Activated CD4-positive, CD25-positive, alpha-beta regulatory T cell treated with anti-CD3 and anti-CD28 coated beads, Interleukin-2, amount 50 U/mL, for 24 hours (primary cell): Measurements from ENCODE around the gene TMEM255B.
"Not testable (repeated sequence)": the region's sequence is repeated elsewhere in the genome, so short reads cannot be mapped to it uniquely, and the experiment has no call there.

Experiments
- ATAC-seq, 2 donors: fragments of 150-1000 bp; cut with Tn5 transposase; one replicate each; pipeline ENCODE4 v1.10.0; 2021; ENCODE audit warnings: mild to moderate bottlenecking in 1 of 2, moderate library complexity in 1 of 2

Gene TMEM255B

GRCh38 chr13:113758651-113759524 is at the start of gene TMEM255B:
TSS of gene TMEM255B (plus strand) at chr13:113759226. CDS start at chr13:113759270, 44 bp downstream.
- ATAC-seq: peak; percentile 90 to 94

- no peak for ATAC-seq
Measured at GRCh38 chr13:113722921-113723320, 36.1 kb upstream of the TMEM255B start.

- ATAC-seq: no peak
Measured at GRCh38 chr13:113723410-113724015, 35.5 kb upstream of the TMEM255B start.

- ATAC-seq: no peak
Measured at GRCh38 chr13:113724016-113724758, 34.8 kb upstream of the TMEM255B start.

GRCh38 chr13:113724780-113725315 is 34.2 kb upstream of the TMEM255B start:
- peak; percentile 92 to 94 for ATAC-seq

- not testable (repeated sequence) for ATAC-seq
Measured at GRCh38 chr13:113725329-113726105, 33.5 kb upstream of the TMEM255B start.

GRCh38 chr13:113726106-113726821 is 32.8 kb upstream of the TMEM255B start:
- ATAC-seq: peak in 1 of 2 donors; percentile 18

GRCh38 chr13:113726961-113727411 is 32.0 kb upstream of the TMEM255B start:
- ATAC-seq: no peak

GRCh38 chr13:113728571-113729054 is 30.4 kb upstream of the TMEM255B start:
- ATAC-seq: no peak

- ATAC-seq: no peak
Measured at GRCh38 chr13:113729187-113730019, 29.6 kb upstream of the TMEM255B start.

- no peak for ATAC-seq
Measured at GRCh38 chr13:113730258-113730691, 28.8 kb upstream of the TMEM255B start.

GRCh38 chr13:113730831-113731191 is 28.2 kb upstream of the TMEM255B start:
- ATAC-seq: no peak

- ATAC-seq: no peak
Measured at GRCh38 chr13:113731192-113732175, 27.5 kb upstream of the TMEM255B start.

- no peak for ATAC-seq
Measured at GRCh38 chr13:113732176-113732960, 26.7 kb upstream of the TMEM255B start.

GRCh38 chr13:113732961-113733950 is 25.8 kb upstream of the TMEM255B start:
- no peak for ATAC-seq

GRCh38 chr13:113734099-113734825 is 24.8 kb upstream of the TMEM255B start:
- ATAC-seq: no peak
